Lung (tissue), 12 donors: ENCODE measurements around the gene HCFC2. TPM values are rescaled to one million over a fixed set of nuclear protein-coding genes. Genes with fewer than 3 reads are reported as not detected.

ENCODE experiments used
- ATAC-seq: fragments of 200-7000 bp; cut with Tn5 transposase; one replicate; pipeline ENCODE4 v1.9.1; 2020; ENCODE audit warnings: moderate number of reproducible peaks; ENCODE audit not compliant: insufficient read depth, low FRiP score
- DNase-seq, 3 donors: peaks; one replicate each; pipeline ENCODE4 v3.0.0-alpha.2; 2013 to 2017
- H3K27ac ChIP-seq, 2 donors: one replicate each; pipeline ENCODE4 v1.5.1; 2013; ENCODE audit warnings: mild to moderate bottlenecking in 2 of 2, moderate library complexity in 2 of 2, control low read depth in 1 of 2, inconsistent platforms in 1 of 2, low read depth in 1 of 2, low read length in 1 of 2
- H3K27me3 ChIP-seq, 3 donors: one replicate each; pipeline ENCODE4 v1.5.1; 2013; ENCODE audit warnings: low read length in 2 of 3; ENCODE audit not compliant: control insufficient read depth in 3 of 3, insufficient read depth in 3 of 3
- H3K36me3 ChIP-seq, 4 donors: one replicate each; pipeline ENCODE4 v1.5.1; 2013; ENCODE audit warnings: low read length in 4 of 4, mild to moderate bottlenecking in 1 of 4, moderate library complexity in 1 of 4; ENCODE audit not compliant: control insufficient read depth in 4 of 4, insufficient read depth in 4 of 4
- H3K4me1 ChIP-seq, 5 donors: one replicate each; pipeline ENCODE4 v1.5.1; 2013; ENCODE audit warnings: low read length in 5 of 5, mild to moderate bottlenecking in 2 of 5, moderate library complexity in 1 of 5; ENCODE audit not compliant: control insufficient read depth in 5 of 5, insufficient read depth in 5 of 5
- H3K4me3 ChIP-seq: one replicate; pipeline ENCODE4 v1.5.1; 2013; ENCODE audit warnings: mild to moderate bottlenecking, control low read depth, moderate library complexity
- H3K9ac ChIP-seq, 2 donors: one replicate each; pipeline ENCODE4 v1.5.1; 2013; ENCODE audit warnings: low read length in 2 of 2, control low read depth in 1 of 2; ENCODE audit not compliant: insufficient read depth in 1 of 2
- H3K9me3 ChIP-seq, 4 donors: one replicate each; pipeline ENCODE4 v1.5.1; 2013; ENCODE audit warnings: low read length in 3 of 4, mild to moderate bottlenecking in 1 of 4, moderate library complexity in 1 of 4; ENCODE audit not compliant: control insufficient read depth in 4 of 4, insufficient read depth in 3 of 4
- WGBS, 2 donors: extraction: QIAGEN DNeasy Blood & Tissue Kit; methylation state at CpG; one replicate each; pipeline ENCODE4 v1.1.7; 2013; 5-methylcytosine and 5-hydroxymethylcytosine counted together
- polyA plus RNA-seq, 2 donors: library from polyadenylated mRNA; stranded (reverse); fragments of 200-250 nt; gene quantifications; one replicate each; pipeline ENCODE4 v1.2.1, GENCODE V29; 2013
- total RNA-seq, 2 donors: library from RNA; depleted of rRNA in 1 of 2; stranded (reverse); fragments of >200 nt in 1 of 2; gene quantifications; one replicate each; pipeline ENCODE4 v1.2.1, GENCODE V29; 2014 to 2021
- TF ChIP-seq, protein P1 (sequence below): IDR thresholded peaks from 2 replicates; pipeline ENCODE4 v1.5.1; 2012; ENCODE audit warnings: mild to moderate bottlenecking; ENCODE audit errors: control extremely low read depth, extremely low read depth
- donor health status: control.
- donor health status: control.
- donor health status: Bipolar disorder and iron deficiency.
- donor health status: healthy.
- donor health status: DM: yes; HTN: yes; CAD: no.

The HCFC2 gene
- total and polyA plus RNA-seq, 4 donors = 5.8 to 30.5 (median 10.8) TPM

- Histone ChIP-seq H3K27ac (no peak overlapping the region), H3K4me3 (no peak overlapping the region), H3K27me3 (no peaks in the 10 kb centered on the region), H3K9me3 (peaks cover 0 to 3% (median 0%) of the 10 kb centered on the region in 4 donors), H3K4me1 (peaks cover 0 to 13% (median 4%) of the 10 kb centered on the region in 5 donors), H3K9ac (no peak overlapping the region), H3K36me3 (no peaks in the 10 kb centered on the region)
- DNase-seq (no peak), ATAC-seq (no peak)
- TF ChIP-seq, protein P1, sequence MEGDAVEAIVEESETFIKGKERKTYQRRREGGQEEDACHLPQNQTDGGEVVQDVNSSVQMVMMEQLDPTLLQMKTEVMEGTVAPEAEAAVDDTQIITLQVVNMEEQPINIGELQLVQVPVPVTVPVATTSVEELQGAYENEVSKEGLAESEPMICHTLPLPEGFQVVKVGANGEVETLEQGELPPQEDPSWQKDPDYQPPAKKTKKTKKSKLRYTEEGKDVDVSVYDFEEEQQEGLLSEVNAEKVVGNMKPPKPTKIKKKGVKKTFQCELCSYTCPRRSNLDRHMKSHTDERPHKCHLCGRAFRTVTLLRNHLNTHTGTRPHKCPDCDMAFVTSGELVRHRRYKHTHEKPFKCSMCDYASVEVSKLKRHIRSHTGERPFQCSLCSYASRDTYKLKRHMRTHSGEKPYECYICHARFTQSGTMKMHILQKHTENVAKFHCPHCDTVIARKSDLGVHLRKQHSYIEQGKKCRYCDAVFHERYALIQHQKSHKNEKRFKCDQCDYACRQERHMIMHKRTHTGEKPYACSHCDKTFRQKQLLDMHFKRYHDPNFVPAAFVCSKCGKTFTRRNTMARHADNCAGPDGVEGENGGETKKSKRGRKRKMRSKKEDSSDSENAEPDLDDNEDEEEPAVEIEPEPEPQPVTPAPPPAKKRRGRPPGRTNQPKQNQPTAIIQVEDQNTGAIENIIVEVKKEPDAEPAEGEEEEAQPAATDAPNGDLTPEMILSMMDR = peak; percentile 33
- WGBS, 2 donors = 6 to 8% methylated on average over 1 of the region's 1 CpG
Observed at GRCh38 chr12:104057771-104058197, 6.5 kb upstream of the HCFC2 start.

GRCh38 chr12:104058802-104059201 is 5.5 kb upstream of the HCFC2 start:
- Histone ChIP-seq H3K27ac (no peak overlapping the region), H3K4me1 (peaks cover 0 to 13% (median 4%) of the 10 kb centered on the region in 5 donors), H3K27me3 (no peaks in the 10 kb centered on the region), H3K4me3 (no peak overlapping the region), H3K9ac (no peak overlapping the region), H3K9me3 (peaks cover 0 to 3% (median 0%) of the 10 kb centered on the region in 4 donors), H3K36me3 (no peaks in the 10 kb centered on the region)
- 83 to 84% methylated on average over 4 of the region's 4 CpGs for WGBS, 2 donors
- TF ChIP-seq, protein P1 = no peak
- ATAC-seq = no peak
- DNase-seq = no peak

- peaks cover 0 to 14% (median 4%) of the 10 kb centered on the region in 5 donors for H3K4me1 ChIP-seq
- peaks cover 0 to 3% (median 0%) of the 10 kb centered on the region in 4 donors for H3K9me3 ChIP-seq
- no peaks in the 10 kb centered on the region for H3K27me3 ChIP-seq
- no peak overlapping the region for H3K9ac ChIP-seq
- no peak overlapping the region for H3K4me3 ChIP-seq
- no peak overlapping the region for H3K27ac ChIP-seq
- no peaks in the 10 kb centered on the region for H3K36me3 ChIP-seq
- DNase-seq (no peak), ATAC-seq (no peak)
- 59 to 60% methylated on average over 2 of the region's 2 CpGs for whole genome bisulfite sequencing, 2 donors
- TF ChIP-seq, protein P1 = no peak
Observed at GRCh38 chr12:104059963-104060362, 4.4 kb upstream of the HCFC2 start.

DNA sequence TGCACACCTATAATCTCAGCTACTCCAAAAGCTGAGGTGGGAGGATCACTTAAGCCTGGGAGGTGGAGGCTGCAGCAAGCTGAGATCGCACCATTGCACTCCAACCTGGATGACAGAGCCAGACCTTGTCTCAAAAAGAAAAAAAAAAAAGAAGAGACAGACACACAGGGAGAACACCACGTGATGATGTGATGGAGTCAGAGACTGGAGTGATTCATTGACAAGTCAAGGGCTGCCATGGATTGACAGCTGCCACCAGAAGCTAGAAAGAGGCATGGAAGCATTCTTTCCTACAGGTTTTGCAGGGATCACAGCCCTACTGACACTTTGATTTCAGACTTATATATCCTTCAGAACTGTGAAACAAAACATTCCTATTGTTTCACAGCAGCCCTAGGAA is 3.5 kb upstream of the HCFC2 start:
- TF ChIP-seq, protein P1 = no peak
- WGBS, 2 donors = 62 to 68% methylated on average over 2 of the region's 2 CpGs
- Histone ChIP-seq H3K27me3 (no peaks in the 10 kb centered on the region), H3K4me1 (peaks cover 2 to 15% (median 3%) of the 10 kb centered on the region in 5 donors), H3K9ac (no peak overlapping the region), H3K9me3 (peaks cover 0 to 1% (median 0%) of the 10 kb centered on the region in 4 donors), H3K4me3 (no peak overlapping the region), H3K36me3 (no peaks in the 10 kb centered on the region), H3K27ac (no peak overlapping the region)
- DNase-seq (no peak), ATAC-seq (no peak)
